Endothelial cell of umbilical vein (primary cell): Measurements from ENCODE around the gene LCOR. TPM values are rescaled to one million over a fixed set of nuclear protein-coding genes. Genes with fewer than 3 reads are reported as not detected.

Experiments used
- BruUV-seq: library from RNA; stranded (reverse); fragments of 400-500 nt; replicated peaks from 2 replicates; lab custom pipeline; 2021; lab: Mats Ljungman, UMichigan
- CTCF ChIA-PET: fragments of 300-600, 350-600 bp; sonication (Branson Sonifier 250); formaldehyde crosslinking; loops from one replicate; lab custom pipeline; 2021; ENCODE audit warnings: antibody characterized with exemption, inconsistent platforms; lab: Charles Lee
- POLR2A ChIA-PET: fragments of 300-600, 350-600 bp; sonication (Branson Sonifier 250); formaldehyde crosslinking; loops from one replicate; lab custom pipeline; 2021; ENCODE audit warnings: antibody characterized with exemption, inconsistent platforms; lab: Charles Lee
- DNase-seq: peaks from one replicate; pipeline ENCODE4 v3.0.0-alpha.2; 2011; ENCODE audit warnings: low read depth, low spot score
- FAIRE-seq: peaks from 2 replicates; lab custom pipeline; 2011; peaks lifted over from hg19 to GRCh38; lab: Jason Lieb, UNC
- H2AFZ ChIP-seq: 2 replicates; pipeline ENCODE4 v1.6.0; 2012; ENCODE audit warnings: low read depth, low read length, control low read depth, inconsistent platforms
- H3K27ac ChIP-seq: 2 replicates; pipeline ENCODE4 v1.5.1; 2011; ENCODE audit warnings: low read depth, mild to moderate bottlenecking, control low read depth, low read length, moderate library complexity; ENCODE audit not compliant: insufficient read depth
- H3K27me3 ChIP-seq, 2 experiments: 2 replicates each; pipeline versions ENCODE4 v1.6.0 to v1.6.1; 2011; ENCODE audit warnings: low read length in 2 of 2, mixed read lengths in 1 of 2; ENCODE audit not compliant: control insufficient read depth in 2 of 2, insufficient read depth in 2 of 2
- H3K36me3 ChIP-seq, 2 experiments: 2 replicates in 1 of 2; 3 replicates in 1 of 2; pipeline ENCODE4 v1.5.1; 2011; ENCODE audit warnings: low read length in 2 of 2, mild to moderate bottlenecking in 1 of 2, moderate library complexity in 1 of 2; ENCODE audit not compliant: control insufficient read depth in 2 of 2, insufficient read depth in 2 of 2; ENCODE audit errors: extremely low read depth in 1 of 2
- H3K4me1 ChIP-seq: 3 replicates; pipeline ENCODE4 v1.5.1; 2011; ENCODE audit warnings: mild to moderate bottlenecking, low read length; ENCODE audit not compliant: control insufficient read depth, insufficient read depth; ENCODE audit errors: extremely low read depth
- H3K4me2 ChIP-seq: 2 replicates; pipeline ENCODE4 v1.6.1; 2011; ENCODE audit warnings: low read length, control low read depth, mixed read lengths; ENCODE audit not compliant: insufficient read depth
- H3K4me3 ChIP-seq, 3 experiments: fragments of 200-600 bp in 1 of 3; sonication (generic), shearing (Covaris generic) in 1 of 3; replicated peaks in 1 of 3; 2 replicates each; pipeline ENCODE4 v1.5.1; 2011 to 2016; ENCODE audit warnings: control low read depth in 3 of 3, low read length in 3 of 3, mild to moderate bottlenecking in 2 of 3, inconsistent platforms in 1 of 3, low read depth in 1 of 3, moderate library complexity in 1 of 3; ENCODE audit not compliant: insufficient read depth in 1 of 3
- H3K79me2 ChIP-seq: 2 replicates; pipeline ENCODE4 v1.6.0; 2012; ENCODE audit warnings: low read length, inconsistent platforms; ENCODE audit not compliant: control insufficient read depth, insufficient read depth
- H3K9ac ChIP-seq: replicated peaks from 2 replicates; pipeline ENCODE3; 2011; ENCODE audit warnings: low read length, control low read depth; ENCODE audit not compliant: insufficient read depth; ENCODE audit errors: extremely low read depth
- H3K9me1 ChIP-seq: replicated peaks from 3 replicates; pipeline ENCODE4 v1.6.0; 2011; ENCODE audit warnings: mild to moderate bottlenecking, low read length; ENCODE audit not compliant: control insufficient read depth, insufficient read depth; ENCODE audit errors: extremely low read depth
- H3K9me3 ChIP-seq: replicated peaks from 2 replicates; pipeline ENCODE4 v1.5.1; 2012; ENCODE audit warnings: low read length, inconsistent platforms; ENCODE audit not compliant: control insufficient read depth, insufficient read depth
- H4K20me1 ChIP-seq: replicated peaks from 2 replicates; pipeline ENCODE3; 2011; ENCODE audit warnings: mild to moderate bottlenecking, low read length; ENCODE audit not compliant: control insufficient read depth, insufficient read depth; ENCODE audit errors: extremely low read depth
- EZH2 ChIP-seq: IDR thresholded peaks from 2 replicates; pipeline ENCODE4 v1.6.1; 2012; ENCODE audit warnings: borderline replicate concordance, low read depth, mild to moderate bottlenecking, moderate library complexity, low read length, inconsistent platforms; ENCODE audit not compliant: severe bottlenecking
- FOS ChIP-seq: IDR thresholded peaks from 2 replicates; pipeline ENCODE4 v1.6.1; 2011; ENCODE audit warnings: mild to moderate bottlenecking, low read length, moderate library complexity, borderline replicate concordance; ENCODE audit not compliant: insufficient read depth
- GATA2 ChIP-seq: IDR thresholded peaks from 2 replicates; pipeline ENCODE4 v1.7.0; 2011; ENCODE audit warnings: low read depth, mild to moderate bottlenecking, moderate library complexity, mixed read lengths, low read length; ENCODE audit not compliant: insufficient read length, insufficient read depth
- JUN ChIP-seq: IDR thresholded peaks from 2 replicates; pipeline ENCODE4 v1.6.1; 2011; ENCODE audit warnings: borderline replicate concordance, low read depth; ENCODE audit not compliant: insufficient read length, insufficient read depth
- MAX ChIP-seq: IDR thresholded peaks from 2 replicates; pipeline ENCODE4 v1.6.1; 2011; ENCODE audit not compliant: insufficient read depth, insufficient read length
- MYC ChIP-seq: IDR thresholded peaks from one replicate; pipeline ENCODE4 v1.6.1; 2011; ENCODE audit warnings: mild to moderate bottlenecking, low read depth, low read length
- POLR2A ChIP-seq: IDR thresholded peaks from 2 replicates; pipeline ENCODE4 v1.6.1; 2012; ENCODE audit warnings: low read depth, mild to moderate bottlenecking, control low read depth, low read length
- POLR2AphosphoS5 ChIP-seq: IDR thresholded peaks from 2 replicates; pipeline ENCODE4 v1.6.1; 2012; ENCODE audit warnings: low read depth, mild to moderate bottlenecking, control low read depth, low read length, moderate library complexity; ENCODE audit not compliant: insufficient read depth
- dilution Hi-C: fragments of 300-500 bp; cut with MboI; formaldehyde crosslinking; loops from one replicate; pipeline ENCODE4 v1.15.0; 2019; ENCODE audit warnings: low sequenced_read_pairs; ENCODE audit not compliant: extremely low pct_ligation_motif_present
- intact Hi-C: fragments of 100-400 bp; cut with micrococcal nuclease; formaldehyde crosslinking; loops from one replicate; pipeline ENCODE4 v1.10.0; 2022
- polyA plus RNA-seq, 4 experiments: library from polyadenylated mRNA; depleted of rRNA in 3 of 4; stranded (reverse) in 3 of 4; unstranded in 1 of 4; fragments of >200 nt; gene quantifications; 2 replicates each; pipeline versions ENCODE4 v1.2.1 to v1.2.3, GENCODE V29; 2011 to 2012; ENCODE audit warnings: missing spikeins in 1 of 4
- total RNA-seq: library from RNA; stranded (reverse); gene quantifications from 2 replicates; pipeline ENCODE4 v1.2.3, GENCODE V29; 2021
- TF ChIP-seq, protein P1 (sequence below), 2 donors: IDR thresholded peaks; 1 replicate in 1 of 2; 2 replicates in 1 of 2; pipeline ENCODE4 v1.5.1; 2011; ENCODE audit warnings: low read length in 2 of 2, mild to moderate bottlenecking in 2 of 2, moderate library complexity in 2 of 2, control low read depth in 1 of 2, inconsistent platforms in 1 of 2, low read depth in 1 of 2; ENCODE audit not compliant: insufficient read depth in 1 of 2; ENCODE audit errors: extremely low read depth in 1 of 2

LCOR gene
- total and polyA plus RNA-seq, 2 donors (not counting 3 experiments of a cell fraction or from before 2014, with no cell fraction given) = 11.6 to 39.0 TPM

GRCh38 chr10:96971324-96971723 is 139.2 kb downstream of the LCOR start:
- ChIA-PET CTCF (interaction anchor here (1.6 kb wide), 1 partner anchor 12 kb away, joined by 3 read pairs; no protein-coding TSS in a partner anchor), POLR2A (no interaction called here)
- no TSS peak for BruUV-seq
- no peak overlapping the region for H3K4me3 ChIP-seq
- no peaks in the 10 kb centered on the region for H3K9me1 ChIP-seq
- DNase-seq (no peak), FAIRE-seq (no peak)
- dilution Hi-C loops (no loop called here), intact Hi-C loops (no loop called here)
- no peaks in the 10 kb centered on the region for H3K79me2 ChIP-seq
- H3K4me2 ChIP-seq = no peak overlapping the region
- no peak overlapping the region for H3K27ac ChIP-seq
- no peaks in the 10 kb centered on the region for H3K36me3 ChIP-seq
- no peaks in the 10 kb centered on the region for H3K9me3 ChIP-seq
- H3K4me1 ChIP-seq = peaks cover 5% of the 10 kb centered on the region
- H3K27me3 ChIP-seq = no peaks in the 10 kb centered on the region
- no peak overlapping the region for H2AFZ ChIP-seq
- H4K20me1 ChIP-seq = no peaks in the 10 kb centered on the region
- no peak overlapping the region for H3K9ac ChIP-seq
- no peak for TF ChIP-seq MYC
- no peak for TF ChIP-seq FOS
- TF ChIP-seq JUN = no peak
- TF ChIP-seq, protein P1, sequence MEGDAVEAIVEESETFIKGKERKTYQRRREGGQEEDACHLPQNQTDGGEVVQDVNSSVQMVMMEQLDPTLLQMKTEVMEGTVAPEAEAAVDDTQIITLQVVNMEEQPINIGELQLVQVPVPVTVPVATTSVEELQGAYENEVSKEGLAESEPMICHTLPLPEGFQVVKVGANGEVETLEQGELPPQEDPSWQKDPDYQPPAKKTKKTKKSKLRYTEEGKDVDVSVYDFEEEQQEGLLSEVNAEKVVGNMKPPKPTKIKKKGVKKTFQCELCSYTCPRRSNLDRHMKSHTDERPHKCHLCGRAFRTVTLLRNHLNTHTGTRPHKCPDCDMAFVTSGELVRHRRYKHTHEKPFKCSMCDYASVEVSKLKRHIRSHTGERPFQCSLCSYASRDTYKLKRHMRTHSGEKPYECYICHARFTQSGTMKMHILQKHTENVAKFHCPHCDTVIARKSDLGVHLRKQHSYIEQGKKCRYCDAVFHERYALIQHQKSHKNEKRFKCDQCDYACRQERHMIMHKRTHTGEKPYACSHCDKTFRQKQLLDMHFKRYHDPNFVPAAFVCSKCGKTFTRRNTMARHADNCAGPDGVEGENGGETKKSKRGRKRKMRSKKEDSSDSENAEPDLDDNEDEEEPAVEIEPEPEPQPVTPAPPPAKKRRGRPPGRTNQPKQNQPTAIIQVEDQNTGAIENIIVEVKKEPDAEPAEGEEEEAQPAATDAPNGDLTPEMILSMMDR (IDR thresholded peaks at IDR 0.05; ENCODE audit: extremely low read depth in 1 of 2, insufficient read depth in 1 of 2, low read depth in 1 of 2, low read length in 2 of 2) = no peak
- TF ChIP-seq GATA2 = no peak
- no peak for TF ChIP-seq POLR2AphosphoS5
- no peak for TF ChIP-seq POLR2A
- no peak for TF ChIP-seq EZH2
- no peak for TF ChIP-seq MAX
